ENCODE results near the gene FBXL5. TPM values are rescaled to one million over a fixed set of nuclear protein-coding genes. Genes with fewer than 3 reads are reported as not detected.

Gene FBXL5
- total and polyA plus RNA-seq, 11 donors: 32.7 to 112 (median 81.5) TPM

DNA sequence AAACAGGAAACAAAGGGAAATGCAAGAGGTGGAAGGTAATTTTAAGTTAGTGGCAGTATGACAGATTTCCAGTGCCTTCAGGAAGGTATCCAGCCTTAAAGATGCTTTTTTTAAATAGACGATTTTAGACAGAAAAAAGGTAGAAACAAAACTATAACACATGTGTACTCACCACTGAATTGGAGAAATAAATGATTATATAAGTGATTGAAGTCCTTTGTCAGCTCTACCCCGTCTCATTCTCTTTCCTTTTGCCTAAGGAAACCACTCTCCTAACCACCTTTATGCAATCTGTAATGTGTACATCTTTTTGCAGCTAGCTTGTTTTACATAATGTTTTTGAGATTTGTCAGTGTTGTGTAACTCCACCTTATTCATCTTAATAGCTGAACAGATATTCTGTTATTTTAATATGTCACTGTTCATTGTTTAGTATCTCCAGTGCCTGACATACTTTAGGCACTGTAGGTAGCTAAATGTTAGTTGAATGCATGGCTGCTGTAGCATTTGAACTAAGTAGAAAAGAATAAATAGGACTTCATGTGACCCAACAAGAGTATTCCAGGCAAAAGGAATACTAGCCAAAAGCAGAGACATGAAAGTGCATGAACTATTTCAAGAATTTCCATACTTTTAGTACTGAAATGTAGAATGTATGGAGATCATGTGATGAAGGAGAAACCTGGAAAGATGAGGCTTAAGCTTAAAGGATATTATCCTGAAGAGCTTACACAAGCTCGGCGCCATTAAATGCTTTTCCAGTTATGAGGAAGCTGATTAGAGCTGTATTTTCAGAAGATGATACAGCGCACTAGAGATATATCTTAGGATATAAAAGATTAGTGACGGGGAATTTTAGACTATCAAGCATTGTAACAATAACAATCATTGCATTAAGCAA, 27.3 kb upstream of the FBXL5 start:
- ATAC-seq (no peak), DNase-seq (no peak)
- no peaks in the 10 kb centered on the region for H3K27me3 ChIP-seq
- WGBS, 4 donors: 20 to 39% (median 32%) methylated on average over 6 of the region's 6 CpGs
- H3K9me3 ChIP-seq: no peaks in the 10 kb centered on the region
- peaks cover 4 to 58% (median 24%) of the 10 kb centered on the region in 12 donors for H3K4me1 ChIP-seq
- H3K4me3 ChIP-seq: peak overlapping the region; percentile 27 to 86 (median 79)
- peak overlapping the region; percentile 38 to 95 (median 90) for H3K27ac ChIP-seq
- peaks cover 0 to 26% (median 15%) of the 10 kb centered on the region in 9 donors for H3K36me3 ChIP-seq
- intact Hi-C loops (cut with DNase I): loop anchor here in 1 of 10 donors (2.0 kb wide), 1 partner anchor 28 kb away; the partner anchor contains the start of gene FBXL5
- no peak for TF ChIP-seq POLR2A (IDR thresholded peaks at IDR 0.05)
- TF ChIP-seq, protein P1, sequence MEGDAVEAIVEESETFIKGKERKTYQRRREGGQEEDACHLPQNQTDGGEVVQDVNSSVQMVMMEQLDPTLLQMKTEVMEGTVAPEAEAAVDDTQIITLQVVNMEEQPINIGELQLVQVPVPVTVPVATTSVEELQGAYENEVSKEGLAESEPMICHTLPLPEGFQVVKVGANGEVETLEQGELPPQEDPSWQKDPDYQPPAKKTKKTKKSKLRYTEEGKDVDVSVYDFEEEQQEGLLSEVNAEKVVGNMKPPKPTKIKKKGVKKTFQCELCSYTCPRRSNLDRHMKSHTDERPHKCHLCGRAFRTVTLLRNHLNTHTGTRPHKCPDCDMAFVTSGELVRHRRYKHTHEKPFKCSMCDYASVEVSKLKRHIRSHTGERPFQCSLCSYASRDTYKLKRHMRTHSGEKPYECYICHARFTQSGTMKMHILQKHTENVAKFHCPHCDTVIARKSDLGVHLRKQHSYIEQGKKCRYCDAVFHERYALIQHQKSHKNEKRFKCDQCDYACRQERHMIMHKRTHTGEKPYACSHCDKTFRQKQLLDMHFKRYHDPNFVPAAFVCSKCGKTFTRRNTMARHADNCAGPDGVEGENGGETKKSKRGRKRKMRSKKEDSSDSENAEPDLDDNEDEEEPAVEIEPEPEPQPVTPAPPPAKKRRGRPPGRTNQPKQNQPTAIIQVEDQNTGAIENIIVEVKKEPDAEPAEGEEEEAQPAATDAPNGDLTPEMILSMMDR (IDR thresholded peaks at IDR 0.05): no peak

DNA sequence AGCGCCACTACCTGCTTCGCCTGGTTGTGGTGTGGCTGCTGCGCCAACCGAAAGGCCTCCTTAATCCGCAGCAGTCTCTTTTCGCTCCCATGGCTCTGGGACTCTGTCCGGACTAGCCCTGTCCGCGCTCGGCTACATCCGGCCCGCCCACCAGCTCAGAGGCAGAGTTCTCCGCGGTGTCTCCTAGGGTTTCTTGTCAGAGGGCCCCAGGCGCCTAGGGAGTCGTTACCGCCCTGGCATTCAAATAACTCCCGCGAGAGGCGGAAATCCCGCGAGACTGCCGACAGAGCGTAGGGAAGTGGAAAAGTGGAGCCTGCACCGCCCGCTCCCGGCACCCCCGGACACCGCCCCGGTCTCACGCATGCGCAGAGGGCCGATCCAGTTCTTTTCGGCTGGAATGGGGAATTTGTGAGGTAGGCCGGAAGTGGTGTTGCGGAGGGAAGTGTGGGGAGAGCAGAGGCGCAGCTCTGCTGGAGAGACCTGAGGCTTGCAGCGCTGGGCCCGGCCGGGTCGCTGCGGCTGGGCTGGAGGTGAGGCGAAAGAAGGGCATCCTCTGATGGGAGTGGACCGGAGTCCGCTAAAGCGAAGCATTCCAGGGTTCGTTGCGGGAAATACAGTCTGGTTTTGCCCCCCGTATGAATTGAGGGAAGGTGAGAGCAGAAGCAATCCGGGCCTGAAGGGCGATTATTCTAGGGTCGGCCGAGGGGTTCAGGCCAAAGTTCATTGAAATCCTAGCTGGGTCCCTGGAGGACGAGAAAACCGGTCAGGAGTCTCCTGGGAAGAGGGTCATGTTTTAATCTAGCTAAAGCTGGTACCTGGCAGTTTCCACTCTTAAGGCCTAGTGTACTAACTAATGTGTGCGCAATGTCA, 26.4 kb upstream of the FBXL5 start, which contains the start of gene FAM200B:
FAM200B (plus strand) TSS at position 456 of the 870 bp plus-strand sequence. CDS start 5,151 bp downstream, outside the sequence.
- ATAC-seq (peak; percentile 98), DNase-seq (peak; percentile 98 to 100 (median 98))
- WGBS, 4 donors: 0 to 1% (median 0%) methylated on average over 39 to 56 of the region's 56 CpGs
- Histone ChIP-seq H3K36me3 (peaks cover 0 to 18% (median 6%) of the 10 kb centered on the region in 9 donors), H3K9me3 (no peaks in the 10 kb centered on the region), H3K27ac (peak within 1 kb of the TSS; percentile 38 to 95 (median 90)), H3K27me3 (no peaks in the 10 kb centered on the region), H3K4me3 (peak within 1 kb of the TSS; percentile 27 to 86 (median 79)), H3K4me1 (peaks cover 4 to 57% (median 24%) of the 10 kb centered on the region in 12 donors)
- TF ChIP-seq, protein P1 (IDR thresholded peaks at IDR 0.05): peak in 6 of 12 donors; percentile 3 to 37 (median 23)
- TF ChIP-seq POLR2A (IDR thresholded peaks at IDR 0.05): peak in 1 of 2 donors; percentile 81
- intact Hi-C loops (cut with DNase I): loop anchor here in 1 of 10 donors (2.0 kb wide), 1 partner anchor 27 kb away; the partner anchor contains the start of gene FBXL5

DNA sequence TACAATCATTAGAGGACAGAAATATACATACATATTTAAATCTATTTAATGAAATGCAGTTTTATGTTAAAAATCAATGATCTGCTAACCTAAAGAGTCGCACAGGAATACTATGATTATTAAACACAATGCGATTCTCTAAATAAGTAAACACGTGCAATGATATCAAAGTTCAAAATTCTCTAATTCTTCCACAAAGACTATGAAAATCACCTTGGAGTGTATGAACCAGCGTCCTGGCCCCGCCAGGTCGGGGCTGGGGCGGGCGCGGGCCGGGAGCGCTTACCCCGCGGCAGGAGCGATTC, 25.9 kb upstream of the FBXL5 start:
- DNase-seq (no peak), ATAC-seq (no peak)
- Histone ChIP-seq H3K27ac (peak overlapping the region in 6 of 12 donors; percentile 87 to 95 (median 92)), H3K4me3 (peak overlapping the region; percentile 27 to 86 (median 79)), H3K36me3 (peaks cover 0 to 12% (median under 1%) of the 10 kb centered on the region in 9 donors), H3K4me1 (peaks cover 4 to 57% (median 24%) of the 10 kb centered on the region in 12 donors), H3K27me3 (no peaks in the 10 kb centered on the region), H3K9me3 (no peaks in the 10 kb centered on the region)
- WGBS, 4 donors: 1 to 2% (median 1%) methylated on average over 13 to 14 of the region's 14 CpGs
- no peak for TF ChIP-seq POLR2A (IDR thresholded peaks at IDR 0.05)
- TF ChIP-seq, protein P1 (IDR thresholded peaks at IDR 0.05): no peak
- intact Hi-C loops (cut with DNase I): no loop called here
